GM10248 (cell line): Measurements from ENCODE around the gene POFUT1.
A peak's percentile ranks its signal among the peaks of the same experiment; 100 is the strongest.

Source experiments
- CTCF ChIA-PET: fragments of 300-600 bp; sonication (Branson Sonifier 250); formaldehyde crosslinking; extraction: SDS; loops from one replicate; lab custom pipeline; 2021; ENCODE audit warnings: antibody characterized with exemption; lab: Yijun Ruan, JAX
- POLR2A ChIA-PET: fragments of 350-650 bp; sonication (Branson Sonifier 250); formaldehyde crosslinking; extraction: SDS; loops from one replicate; lab custom pipeline; 2020; ENCODE audit warnings: antibody characterized with exemption; lab: Yijun Ruan, JAX
- DNase-seq: peaks from one replicate; pipeline ENCODE4 v3.0.0; 2012; ENCODE audit errors: extremely low spot score
- TF ChIP-seq, protein P1 (sequence below): IDR thresholded peaks from 2 replicates; pipeline ENCODE4 v1.5.1; 2012; ENCODE audit warnings: mild to moderate bottlenecking, low read depth; ENCODE audit errors: extremely low read depth, missing control alignments, control extremely low read depth

The POFUT1 gene

DNA sequence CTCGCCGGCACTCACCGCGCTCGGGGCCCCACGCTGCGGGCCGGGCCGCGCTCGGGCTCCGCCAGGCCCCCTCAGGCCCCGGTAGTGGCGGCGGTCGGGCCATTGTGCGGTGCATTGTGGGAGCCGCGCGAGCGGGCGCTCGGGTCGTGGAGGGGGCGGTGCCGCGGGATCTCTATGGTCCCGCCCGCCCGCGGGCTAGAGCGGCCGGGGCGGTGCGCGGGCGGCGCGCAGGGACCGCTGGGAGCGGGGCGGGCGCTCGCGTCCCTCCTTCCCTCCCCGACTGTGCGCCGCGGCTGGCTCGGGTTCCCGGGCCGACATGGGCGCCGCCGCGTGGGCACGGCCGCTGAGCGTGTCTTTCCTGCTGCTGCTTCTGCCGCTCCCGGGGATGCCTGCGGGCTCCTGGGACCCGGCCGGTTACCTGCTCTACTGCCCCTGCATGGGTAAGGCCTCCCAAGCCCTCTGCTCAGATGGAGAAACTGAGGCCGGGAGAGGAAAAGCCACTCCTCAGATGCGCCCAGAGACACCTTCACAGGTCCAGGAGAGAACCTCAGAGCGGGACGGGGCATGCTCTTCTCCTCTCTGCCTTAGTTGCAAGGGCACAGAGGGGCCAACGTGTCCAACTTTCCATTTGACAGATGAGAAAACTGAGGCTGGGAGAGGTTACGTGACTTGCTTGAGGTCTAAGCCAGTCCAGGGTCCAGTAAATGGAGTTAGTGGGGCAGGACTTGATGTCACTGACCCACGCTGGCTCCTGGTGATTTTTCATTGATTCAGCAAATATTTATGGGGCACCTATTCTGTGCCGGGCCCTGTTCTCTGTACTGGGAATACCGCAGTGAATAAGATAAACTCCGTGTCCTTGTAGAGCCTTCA is at the start of gene POFUT1, which contains the start of gene PLAGL2:
POFUT1 (plus strand) TSS at position 255 of the 873 bp plus-strand sequence; CDS start at position 317, 62 bp downstream.
PLAGL2 (minus strand) TSS at position 118 of the 873 bp plus-strand sequence. CDS start 5,565 bp downstream, outside the sequence.
- CTCF ChIA-PET = no interaction called here
- TF ChIP-seq, protein P1, sequence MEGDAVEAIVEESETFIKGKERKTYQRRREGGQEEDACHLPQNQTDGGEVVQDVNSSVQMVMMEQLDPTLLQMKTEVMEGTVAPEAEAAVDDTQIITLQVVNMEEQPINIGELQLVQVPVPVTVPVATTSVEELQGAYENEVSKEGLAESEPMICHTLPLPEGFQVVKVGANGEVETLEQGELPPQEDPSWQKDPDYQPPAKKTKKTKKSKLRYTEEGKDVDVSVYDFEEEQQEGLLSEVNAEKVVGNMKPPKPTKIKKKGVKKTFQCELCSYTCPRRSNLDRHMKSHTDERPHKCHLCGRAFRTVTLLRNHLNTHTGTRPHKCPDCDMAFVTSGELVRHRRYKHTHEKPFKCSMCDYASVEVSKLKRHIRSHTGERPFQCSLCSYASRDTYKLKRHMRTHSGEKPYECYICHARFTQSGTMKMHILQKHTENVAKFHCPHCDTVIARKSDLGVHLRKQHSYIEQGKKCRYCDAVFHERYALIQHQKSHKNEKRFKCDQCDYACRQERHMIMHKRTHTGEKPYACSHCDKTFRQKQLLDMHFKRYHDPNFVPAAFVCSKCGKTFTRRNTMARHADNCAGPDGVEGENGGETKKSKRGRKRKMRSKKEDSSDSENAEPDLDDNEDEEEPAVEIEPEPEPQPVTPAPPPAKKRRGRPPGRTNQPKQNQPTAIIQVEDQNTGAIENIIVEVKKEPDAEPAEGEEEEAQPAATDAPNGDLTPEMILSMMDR = peak; percentile 24
- DNase-seq = peak; percentile 99
- POLR2A ChIA-PET = no interaction called here

DNA sequence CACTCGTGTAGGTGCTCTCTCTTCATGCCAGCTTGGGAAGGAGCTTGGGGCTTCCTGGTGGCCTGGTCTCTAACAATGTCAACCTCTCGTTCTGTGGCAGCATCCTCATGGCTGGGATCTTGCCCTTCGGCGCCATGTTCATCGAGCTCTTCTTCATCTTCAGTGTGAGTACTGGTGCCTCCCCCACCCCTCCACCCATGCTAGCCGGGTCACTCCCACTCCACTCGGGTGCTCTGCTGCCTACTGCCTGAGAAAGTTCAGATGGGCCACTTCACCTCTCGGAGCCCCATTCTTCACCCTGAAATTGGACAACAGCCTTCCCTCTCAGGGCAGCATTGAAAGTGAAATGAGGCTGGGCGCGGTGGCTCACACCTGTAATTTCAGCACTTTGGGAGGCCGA is 49.3 kb upstream of the POFUT1 start:
- no peak for DNase-seq
- CTCF ChIA-PET = interaction anchor here (1.0 to 1.6 kb wide), 2 partner anchors 9 to 128 kb away, joined by 3 read pairs; no protein-coding TSS in a partner anchor
- POLR2A ChIA-PET = no interaction called here
- TF ChIP-seq, protein P1 = no peak

DNA sequence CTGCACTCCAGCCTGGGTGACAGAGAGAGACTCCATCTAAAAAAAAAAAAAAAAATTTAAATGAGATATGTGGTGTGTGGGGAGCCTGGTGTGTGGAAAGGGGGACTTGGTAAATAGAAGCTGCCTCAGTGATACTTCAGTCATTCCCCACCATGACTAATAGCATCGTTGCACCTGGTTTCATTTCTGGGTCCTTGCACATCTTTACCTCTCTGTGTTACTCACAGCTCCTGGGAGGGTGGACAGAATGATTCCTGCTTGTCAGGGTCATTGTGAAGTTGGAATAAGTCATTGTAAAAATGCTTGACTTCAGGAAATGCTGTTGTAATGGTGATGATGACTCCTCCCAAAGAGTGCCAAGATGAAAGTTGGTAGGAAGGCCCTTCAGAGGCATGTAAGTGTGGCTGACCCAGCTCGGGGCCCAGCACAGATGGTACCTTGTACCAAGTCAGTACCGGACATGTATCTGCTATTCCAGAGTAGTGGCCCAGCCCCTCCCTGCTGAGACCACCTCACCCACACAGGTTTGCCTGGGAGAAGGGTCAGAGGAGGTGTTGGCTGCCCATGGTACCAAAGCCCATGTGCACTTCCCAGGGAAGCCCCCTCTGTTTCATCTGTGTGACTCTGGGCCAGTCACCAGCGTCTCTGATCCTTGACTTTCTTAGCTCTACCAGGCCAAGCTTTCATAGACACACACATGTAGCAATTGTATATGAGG is 48.6 kb upstream of the POFUT1 start:
- no peak for DNase-seq
- CTCF ChIA-PET = interaction anchor here (0.8 to 1.6 kb wide), 5 partner anchors 8 to 128 kb away, joined by 3 to 4 read pairs (median 3); no protein-coding TSS in a partner anchor
- POLR2A ChIA-PET = no interaction called here
- TF ChIP-seq, protein P1 = no peak

DNA sequence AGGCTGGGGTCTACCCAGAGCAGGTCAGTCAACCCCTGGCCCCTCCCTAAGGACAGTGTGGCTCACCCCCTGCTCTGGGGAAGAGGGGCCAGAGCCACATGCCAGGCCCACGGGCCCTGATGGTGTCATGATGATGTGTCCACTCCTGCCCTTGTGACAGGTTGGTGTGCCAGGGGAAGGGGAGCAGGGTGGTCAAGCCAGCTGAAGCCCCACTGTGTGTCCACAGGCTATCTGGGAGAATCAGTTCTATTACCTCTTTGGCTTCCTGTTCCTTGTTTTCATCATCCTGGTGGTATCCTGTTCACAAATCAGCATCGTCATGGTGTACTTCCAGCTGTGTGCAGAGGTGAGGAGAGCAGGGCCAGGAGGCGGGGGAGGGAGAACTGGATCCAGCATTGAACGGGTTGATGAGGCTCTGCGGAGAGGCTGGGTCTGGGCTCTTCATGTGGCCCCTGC is 47.9 kb upstream of the POFUT1 start:
- ChIA-PET CTCF (interaction anchor here (0.8 to 1.6 kb wide), 4 partner anchors 9 to 25 kb away, joined by 3 to 4 read pairs (median 3); no protein-coding TSS in a partner anchor), POLR2A (no interaction called here)
- TF ChIP-seq, protein P1 = no peak
- no peak for DNase-seq

DNA sequence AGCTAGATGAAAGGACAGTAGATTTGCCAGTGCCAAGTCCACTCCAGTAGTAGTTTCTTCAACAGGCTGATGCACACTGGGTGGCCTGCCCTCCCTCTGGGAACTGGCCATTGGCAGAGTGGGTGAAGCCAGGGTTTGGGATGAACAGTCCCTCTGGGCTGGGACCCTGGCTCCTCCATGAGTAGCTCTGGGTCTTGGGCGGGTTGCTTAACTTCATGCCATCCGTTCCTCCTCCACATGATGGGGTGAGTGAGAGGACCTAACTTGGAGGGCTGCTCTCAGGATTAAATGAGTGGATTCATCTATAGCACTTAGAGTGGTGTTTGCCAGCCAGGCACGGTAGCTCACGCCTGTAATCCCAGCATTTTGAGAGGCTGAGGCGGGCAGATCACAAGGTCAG is 47.3 kb upstream of the POFUT1 start:
- TF ChIP-seq, protein P1 = no peak
- no peak for DNase-seq
- ChIA-PET POLR2A (no interaction called here), CTCF (interaction anchor here (0.9 to 1.3 kb wide), 2 partner anchors 9 kb away, joined by 3 to 4 read pairs; no protein-coding TSS in a partner anchor)

DNA sequence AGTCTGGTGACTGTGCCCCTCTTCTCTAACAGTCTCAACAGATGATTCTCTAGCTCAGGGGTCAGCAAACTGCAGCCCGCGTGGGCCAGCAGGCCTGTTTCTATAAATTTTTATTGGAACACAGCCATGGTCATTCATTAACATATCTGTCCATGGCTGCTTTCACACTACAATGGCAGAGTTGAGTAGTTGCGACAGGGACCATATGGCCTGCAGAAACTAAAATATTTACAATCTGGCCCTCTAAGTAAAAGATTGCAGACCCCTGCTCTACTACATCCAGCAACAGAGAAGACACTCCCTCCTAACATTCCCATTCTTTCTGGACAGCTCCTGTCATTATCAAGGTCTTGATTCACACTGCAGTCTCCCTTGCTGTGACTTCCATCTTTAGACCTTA is 45.3 kb upstream of the POFUT1 start:
- POLR2A ChIA-PET = no interaction called here
- TF ChIP-seq, protein P1 = no peak
- CTCF ChIA-PET = interaction anchor here (1.1 to 1.4 kb wide), 2 partner anchors 9 to 127 kb away, joined by 3 read pairs; no protein-coding TSS in a partner anchor
- no peak for DNase-seq
